Measurements from ENCODE around the gene FHL1. TPM values are rescaled to one million over a fixed set of nuclear protein-coding genes. Genes with fewer than 3 reads are reported as not detected.
A peak's percentile ranks its signal among the peaks of the same experiment; 100 is the strongest.

Gene FHL1
- total and polyA plus RNA-seq, 2 donors (not counting 3 experiments of a cell fraction or from before 2014, with no cell fraction given): 50.6 to 59.4 TPM

GRCh38 chrX:136204571-136204970, 57.2 kb downstream of the FHL1 start:
- Histone ChIP-seq H3K9ac (replicated peaks; ENCODE audit: extremely low read depth, insufficient read depth, low read length) (peak overlapping the region; percentile 22), H3K9me3 (replicated peaks; ENCODE audit: control insufficient read depth, insufficient read depth, low read length) (no peaks in the 10 kb centered on the region), H3K27me3 (ENCODE audit: control insufficient read depth in 2 of 2, insufficient read depth in 2 of 2, low read length in 2 of 2) (no peaks in the 10 kb centered on the region), H3K36me3 (ENCODE audit: control insufficient read depth in 2 of 2, extremely low read depth in 1 of 2, insufficient read depth in 2 of 2, low read length in 2 of 2) (no peaks in the 10 kb centered on the region), H4K20me1 (replicated peaks; ENCODE audit: control insufficient read depth, extremely low read depth, insufficient read depth, low read length) (no peaks in the 10 kb centered on the region), H3K9me1 (replicated peaks; ENCODE audit: control insufficient read depth, extremely low read depth, insufficient read depth, low read length) (no peaks in the 10 kb centered on the region), H3K4me2 (ENCODE audit: insufficient read depth, low read length) (no peak overlapping the region), H3K4me1 (ENCODE audit: control insufficient read depth, extremely low read depth, insufficient read depth, low read length) (peaks cover 13% of the 10 kb centered on the region), H3K4me3 (replicated peaks in 1 of 3; ENCODE audit: insufficient read depth in 1 of 3, low read depth in 1 of 3, low read length in 3 of 3) (no peak overlapping the region), H3K79me2 (ENCODE audit: control insufficient read depth, insufficient read depth, low read length) (no peaks in the 10 kb centered on the region), H2AFZ (ENCODE audit: low read depth, low read length) (no peak overlapping the region), H3K27ac (ENCODE audit: insufficient read depth, low read depth, low read length) (no peak overlapping the region)
- BruUV-seq (replicated peaks): no TSS peak
- peak; percentile 77 for FAIRE-seq
- intact Hi-C loops (cut with micrococcal nuclease) (no loop called here), dilution Hi-C loops (cut with MboI; ENCODE audit: extremely low pct_ligation_motif_present, low sequenced_read_pairs) (no loop called here)
- peak; percentile 54 for DNase-seq (ENCODE audit: low read depth, low spot score)
- TF ChIP-seq POLR2A (IDR thresholded peaks at IDR 0.05; ENCODE audit: low read depth, low read length) (no peak), GATA2 (IDR thresholded peaks at IDR 0.05; ENCODE audit: insufficient read depth, insufficient read length, low read depth, low read length) (no peak), CTCF (IDR thresholded peaks at IDR 0.05; ENCODE audit: extremely low read depth in 1 of 2, insufficient read depth in 1 of 2, low read depth in 1 of 2, low read length in 2 of 2) (no peak), MAX (IDR thresholded peaks at IDR 0.05; ENCODE audit: insufficient read depth, insufficient read length) (no peak), FOS (IDR thresholded peaks at IDR 0.05; ENCODE audit: borderline replicate concordance, insufficient read depth, low read length) (no peak), POLR2AphosphoS5 (IDR thresholded peaks at IDR 0.05; ENCODE audit: insufficient read depth, low read depth, low read length) (no peak), MYC (IDR thresholded peaks at IDR 0.05; ENCODE audit: low read depth, low read length) (no peak), EZH2 (IDR thresholded peaks at IDR 0.05; ENCODE audit: borderline replicate concordance, low read depth, low read length, severe bottlenecking) (no peak)
- ChIA-PET POLR2A (no interaction called here), CTCF (interaction anchor here (1.3 to 4.2 kb wide), 8 partner anchors 10 to 176 kb away, joined by 3 to 30 read pairs (median 6); no protein-coding TSS in a partner anchor)
